Measurements from ENCODE around the gene KCTD21.

Gene KCTD21

GRCh38 chr11:78171951-78172350 is 16.5 kb downstream of the KCTD21 start:
- no peak for DNase-seq

DNA sequence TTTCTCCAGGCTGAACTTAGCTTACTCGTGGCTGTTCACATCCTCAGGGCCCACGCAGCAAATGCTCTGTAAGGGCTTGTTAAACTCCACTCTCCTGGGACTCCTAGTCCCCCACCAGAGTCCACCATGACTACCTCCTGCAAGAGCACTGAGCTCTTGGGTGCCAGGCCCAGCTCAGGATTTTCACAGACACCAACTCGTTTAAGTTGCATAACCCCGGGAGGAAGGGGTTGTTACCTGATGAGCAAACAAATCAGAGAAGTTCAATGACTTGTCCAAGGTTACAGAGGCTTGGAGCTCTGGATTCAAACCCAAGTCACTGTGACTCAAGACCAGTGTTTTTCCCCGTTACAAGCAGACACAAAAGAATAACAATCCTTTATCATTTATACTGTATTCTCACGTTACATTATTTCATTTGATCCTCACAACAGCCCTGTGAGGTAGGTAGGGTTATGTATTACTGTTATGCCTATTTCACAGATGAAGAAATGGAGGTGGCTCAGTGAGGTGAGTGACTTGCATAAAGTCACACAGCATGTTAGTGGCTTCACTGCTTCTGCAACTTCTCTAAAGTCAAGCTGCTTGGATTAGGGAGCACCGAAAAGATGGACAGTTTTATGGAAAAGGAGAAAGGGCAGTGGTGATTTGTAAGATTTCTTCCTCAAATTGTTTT is 17.4 kb downstream of the KCTD21 start:
- no peak for DNase-seq

DNA sequence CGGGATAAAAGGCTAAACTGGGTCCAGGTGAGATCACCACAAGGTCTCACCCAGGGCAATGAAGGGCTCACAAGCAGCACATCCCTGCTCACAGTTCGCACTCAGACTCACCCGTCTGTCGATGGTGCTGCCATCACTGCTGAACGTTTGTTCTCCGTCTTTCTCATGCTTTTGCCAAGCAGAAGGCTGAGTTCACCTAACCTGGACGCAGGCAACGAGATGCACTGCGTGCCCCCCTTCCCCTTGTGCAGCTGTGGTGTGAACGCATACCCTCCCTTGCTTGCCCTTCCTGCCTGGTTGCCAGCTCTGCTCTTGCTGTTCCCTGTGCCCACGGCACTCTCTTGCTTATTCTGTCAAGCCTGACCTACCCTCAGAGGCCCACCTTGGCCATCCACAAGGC is 18.0 kb downstream of the KCTD21 start:
- DNase-seq, result no peak

DNA sequence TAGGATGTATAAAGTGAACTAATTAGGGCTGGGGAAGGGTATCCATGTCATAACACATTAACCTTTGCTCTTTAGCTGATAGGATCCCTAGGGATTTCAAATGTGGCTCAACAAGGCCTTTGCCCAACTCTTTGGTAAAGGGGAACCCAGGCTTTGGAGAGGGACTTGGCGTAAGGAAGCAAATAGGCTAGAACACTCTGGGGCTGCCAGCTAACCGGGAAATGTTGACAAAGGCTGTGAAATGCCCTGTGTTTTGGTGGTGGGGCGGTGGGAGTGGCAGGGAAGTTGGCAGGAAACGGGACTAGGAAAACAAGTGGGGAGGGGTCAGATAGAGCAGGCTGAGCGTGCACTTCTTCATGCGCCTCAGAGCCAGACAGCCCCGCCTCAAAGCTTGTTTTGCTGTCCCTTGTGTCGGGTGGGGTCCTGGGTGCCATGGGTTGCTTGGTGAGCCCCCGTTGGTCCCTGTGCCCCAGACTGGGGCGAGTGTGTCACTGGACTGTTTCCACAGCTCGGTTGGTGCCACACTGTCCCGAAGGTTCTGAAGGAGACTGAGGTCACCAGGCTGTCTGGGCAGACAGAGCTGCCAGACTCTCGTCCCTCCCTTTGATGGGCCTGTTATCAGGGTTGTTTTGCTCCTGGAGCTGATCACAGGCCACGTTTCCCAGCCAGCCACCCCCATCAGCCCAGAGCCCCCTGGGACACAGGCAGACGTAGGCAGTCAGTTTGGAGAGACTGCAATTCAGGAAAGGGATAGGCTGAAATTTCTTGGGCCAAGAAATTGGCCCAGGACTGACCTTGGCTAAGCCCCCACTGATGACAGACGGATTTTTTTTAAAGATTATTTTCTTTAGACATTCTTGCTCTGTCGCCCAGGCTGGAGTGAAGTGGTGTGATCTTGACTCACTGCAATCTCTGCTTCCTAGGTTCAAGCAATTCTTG is 19.6 kb downstream of the KCTD21 start:
- DNase-seq, result no peak

- DNase-seq, result no peak
Measured at GRCh38 chr11:78166855-78167469, 21.5 kb downstream of the KCTD21 start.

DNA sequence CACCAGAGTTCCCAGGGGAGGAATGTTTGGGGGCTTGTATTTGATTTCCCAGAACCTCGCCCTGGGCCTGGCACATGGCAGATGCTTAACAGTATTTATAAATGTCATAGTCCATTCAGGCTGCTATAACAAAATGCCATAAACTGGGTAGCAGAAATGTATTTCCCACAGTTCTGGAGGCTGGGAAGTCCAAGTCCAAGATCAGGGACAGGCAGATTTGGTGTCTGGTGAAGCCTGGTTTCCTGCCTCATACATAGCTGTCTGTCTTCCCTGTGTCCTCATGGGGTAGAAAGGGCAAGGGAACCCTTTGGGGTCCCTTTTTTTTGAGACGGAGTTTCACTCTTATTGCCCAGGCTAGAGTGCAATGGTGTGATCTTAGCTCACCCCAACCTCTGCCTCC is 24.0 kb downstream of the KCTD21 start:
- no peak for DNase-seq

GRCh38 chr11:78163828-78164227 is 24.6 kb downstream of the KCTD21 start:
- no peak for DNase-seq

GRCh38 chr11:78161962-78162371 is 26.5 kb downstream of the KCTD21 start:
- no peak for DNase-seq

- DNase-seq, result no peak
Measured at GRCh38 chr11:78161346-78161745, 27.1 kb downstream of the KCTD21 start.

DNA sequence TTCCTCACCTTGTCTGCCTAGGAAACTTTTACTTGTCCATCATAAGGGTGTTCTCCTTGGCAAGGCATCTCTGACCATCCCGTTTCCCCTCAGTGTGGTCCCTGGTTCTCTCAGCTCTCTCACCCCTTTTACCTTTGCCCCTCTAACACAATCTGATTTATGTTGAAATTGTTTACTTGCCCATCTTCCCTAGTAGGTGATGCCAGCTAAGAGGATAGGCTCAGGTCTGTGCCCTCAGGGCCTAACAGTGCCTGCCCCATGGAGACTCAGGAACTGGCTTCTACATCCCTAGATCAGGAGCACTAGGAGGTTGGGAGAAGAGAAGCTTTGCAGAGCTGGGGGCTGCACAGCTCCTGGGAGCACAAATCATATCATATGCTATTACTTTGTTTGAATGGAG is 27.9 kb downstream of the KCTD21 start:
- DNase-seq, result no peak

GRCh38 chr11:78158987-78159652 is 29.3 kb downstream of the KCTD21 start:
- no peak for DNase-seq

DNA sequence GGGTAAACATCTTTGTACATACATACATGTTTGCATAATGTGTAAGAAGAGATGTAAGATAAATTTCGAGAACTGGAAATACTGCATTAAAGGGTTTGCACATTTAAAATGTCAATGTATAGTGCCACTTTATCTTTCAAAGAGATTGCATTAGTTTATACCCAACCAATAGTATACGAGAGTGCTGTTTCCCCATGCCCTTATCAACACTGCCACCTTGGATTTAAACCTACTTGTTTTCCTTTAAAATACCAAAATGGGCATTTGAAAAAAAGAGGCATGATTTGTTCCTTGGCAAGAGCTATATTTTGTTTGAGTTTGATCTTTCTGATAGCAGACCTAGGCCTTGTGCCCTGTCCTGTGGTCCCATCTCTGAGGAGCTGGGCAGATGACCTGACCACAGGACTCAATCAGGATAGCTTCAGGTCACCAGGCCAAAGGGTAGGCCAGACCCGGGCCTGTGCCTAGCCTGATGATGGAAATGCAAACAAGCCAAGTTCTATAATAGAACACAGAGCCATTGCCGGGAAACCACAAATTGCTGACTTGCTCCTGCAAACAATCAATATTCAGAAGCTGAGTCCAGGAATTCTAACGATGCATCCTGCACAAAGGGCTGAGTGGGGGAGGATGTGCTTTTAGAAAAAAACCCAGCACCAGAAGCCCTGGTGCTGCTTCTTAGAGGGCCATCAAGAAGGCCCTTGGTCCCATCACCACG is 32.1 kb downstream of the KCTD21 start:
- no peak for DNase-seq

GRCh38 chr11:78151804-78152203 is 36.6 kb downstream of the KCTD21 start:
- DNase-seq, result no peak

DNA sequence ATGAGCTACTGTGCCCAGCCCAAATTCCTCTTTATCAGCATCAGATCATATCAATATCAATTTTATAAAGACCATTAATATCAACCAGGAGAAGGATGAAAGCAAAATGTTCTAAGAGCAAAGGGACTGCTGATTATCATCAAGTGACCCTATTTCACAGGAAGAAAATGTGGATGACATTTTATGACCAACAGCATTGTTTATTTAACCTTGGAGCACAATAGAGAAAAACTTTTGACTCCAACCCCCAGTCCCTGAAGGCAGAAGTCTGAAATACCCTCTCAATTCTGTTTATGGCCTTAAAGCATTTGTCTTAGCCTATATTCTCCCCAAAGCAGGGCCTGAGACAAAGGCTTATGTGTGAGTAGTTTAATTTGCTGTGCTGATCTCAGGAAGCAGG is 37.7 kb downstream of the KCTD21 start:
- no peak for DNase-seq

DNA sequence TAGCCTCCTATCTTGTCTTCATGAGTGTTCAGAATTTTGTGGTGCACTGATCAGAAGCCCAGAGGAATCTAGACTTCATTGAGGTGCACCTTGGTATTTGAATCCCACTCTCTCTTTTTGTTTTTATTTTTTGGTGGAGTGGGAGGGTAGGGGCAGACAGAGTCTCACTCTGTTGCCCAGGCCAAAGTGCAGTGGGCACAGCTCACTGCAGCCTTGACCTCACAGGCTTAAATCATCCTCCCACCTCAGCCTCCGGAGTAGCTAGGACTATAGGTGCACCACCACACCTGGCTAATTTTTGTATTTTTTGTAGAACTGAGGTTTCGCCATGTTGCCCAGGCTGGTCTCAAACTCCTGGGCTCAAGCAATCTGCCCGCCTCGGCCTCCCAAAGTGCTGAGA is 38.1 kb downstream of the KCTD21 start:
- no peak for DNase-seq

DNA sequence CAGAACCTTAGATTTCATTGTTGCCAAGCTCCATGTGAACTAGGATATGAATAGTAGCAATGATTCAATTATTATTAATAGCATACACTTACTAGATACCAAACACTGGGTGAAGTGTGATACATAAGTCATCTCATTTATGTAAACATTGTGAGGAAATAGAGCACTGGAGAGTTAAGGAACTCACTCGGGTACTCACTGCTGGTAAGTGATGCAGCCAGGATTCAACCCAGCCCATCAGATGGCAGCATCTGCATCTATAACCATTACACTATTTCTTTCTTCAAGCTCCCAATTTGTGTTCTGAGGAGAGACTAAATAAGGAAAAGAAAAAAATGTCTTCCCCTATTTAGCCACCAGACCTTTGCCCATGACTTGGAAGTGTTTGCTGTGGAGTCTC is 38.8 kb downstream of the KCTD21 start:
- DNase-seq, result no peak

GRCh38 chr11:78147807-78148206 is 40.6 kb downstream of the KCTD21 start:
- no peak for DNase-seq

DNA sequence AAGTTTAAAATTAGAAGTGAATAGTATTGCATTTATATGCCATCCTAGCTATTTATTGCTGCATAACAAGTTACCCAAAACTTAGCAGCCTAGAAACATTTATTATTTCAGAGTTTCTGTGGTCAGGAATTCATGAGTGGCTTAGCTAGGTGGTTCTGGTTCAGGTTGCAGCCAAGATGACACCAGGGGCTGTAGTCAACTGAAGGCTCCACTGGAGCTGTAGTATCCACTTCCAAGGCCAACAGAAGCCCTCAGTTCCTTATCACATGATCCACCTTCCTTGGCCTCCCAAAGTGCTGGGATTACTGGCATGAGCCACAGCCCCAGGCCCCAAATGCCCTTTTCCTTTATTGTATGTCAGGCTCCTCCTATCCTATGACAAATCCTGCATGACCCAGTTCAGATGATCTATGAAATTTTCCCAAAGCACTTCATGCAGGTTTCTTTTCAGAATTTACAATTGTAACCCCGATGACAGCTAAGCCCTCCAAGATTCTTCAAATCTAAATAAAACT is 42.9 kb downstream of the KCTD21 start:
- DNase-seq, result no peak

DNA sequence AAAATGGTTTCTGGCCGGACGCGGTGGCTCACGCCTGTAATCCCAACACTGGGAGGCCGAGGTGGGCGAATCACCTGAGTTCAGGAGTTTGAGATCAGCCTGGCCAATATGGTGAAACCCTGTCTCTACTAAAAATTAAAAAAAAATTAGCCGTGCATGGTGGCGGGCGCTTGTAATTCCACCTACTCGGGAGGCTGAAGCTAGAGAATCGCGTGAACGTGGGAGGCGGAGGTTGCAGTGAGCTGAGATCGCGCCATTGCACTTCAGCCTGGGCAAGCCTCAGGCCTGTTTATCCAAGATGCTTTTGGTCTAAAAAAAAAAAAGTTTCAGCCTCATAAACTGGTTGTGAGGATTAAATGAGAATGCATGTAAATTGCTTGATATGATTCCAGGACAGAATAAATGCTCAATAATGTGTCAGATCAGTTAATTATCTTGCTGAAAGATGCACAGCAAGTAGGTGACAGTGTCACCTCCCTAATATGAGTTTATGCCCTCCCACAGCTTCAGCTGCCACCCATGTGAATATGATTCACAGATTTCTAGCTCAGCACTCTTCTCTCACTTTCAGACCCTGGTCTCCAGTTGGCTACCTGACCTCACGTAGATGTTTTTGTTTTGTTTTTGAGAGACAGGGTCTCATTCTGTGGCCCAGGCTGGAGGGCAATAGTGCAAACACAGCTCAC is 47.9 kb downstream of the KCTD21 start:
- DNase-seq, result no peak

DNA sequence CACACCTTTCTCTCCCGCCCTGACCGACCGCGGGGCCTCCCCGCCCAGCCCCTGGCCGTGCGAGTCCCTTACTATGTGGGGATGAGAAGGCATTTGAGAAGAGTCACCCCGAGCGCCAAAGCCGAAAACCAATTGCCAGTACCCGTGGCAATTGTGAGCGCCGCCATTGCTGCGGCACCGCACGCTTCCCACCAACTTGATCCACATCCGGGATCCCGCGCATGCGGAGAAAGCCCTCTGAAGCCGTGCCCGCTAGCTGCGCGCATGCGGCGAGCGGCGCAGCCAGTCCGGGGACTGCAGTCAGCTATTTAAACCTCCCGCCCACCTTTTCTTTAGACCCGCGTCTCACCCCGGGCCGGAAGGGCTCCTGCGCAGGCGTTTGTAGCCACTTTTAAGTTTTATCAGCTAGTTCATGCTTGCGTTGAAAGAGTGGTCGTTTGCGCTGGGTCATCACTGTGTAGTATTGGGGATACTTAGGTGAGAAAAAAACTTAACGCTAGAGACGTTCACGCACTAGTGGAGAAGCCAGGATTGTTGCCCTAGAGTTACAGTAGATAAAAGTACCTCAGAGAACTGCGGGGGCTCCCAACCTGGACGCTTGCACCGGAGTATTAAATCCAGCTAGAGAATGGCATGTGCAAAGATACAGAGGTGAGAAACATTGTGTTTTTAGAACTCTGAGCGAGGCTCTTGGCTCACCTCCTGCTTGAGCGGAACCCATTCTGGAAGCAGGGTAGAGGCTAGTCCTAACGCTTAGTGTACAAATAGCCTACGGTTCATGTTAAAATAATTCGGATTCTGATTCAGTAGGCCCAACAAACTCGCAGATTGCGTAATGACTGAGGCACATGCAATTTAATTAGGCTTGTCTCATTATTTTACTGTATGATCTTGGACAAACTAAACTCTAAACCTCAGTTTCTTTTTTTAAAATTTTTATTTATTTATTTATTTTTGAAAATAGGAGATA is 48.7 kb downstream of the KCTD21 start, which contains the start of gene ALG8:
Gene ALG8 (minus strand): TSS at position 205 of the 970 bp plus-strand sequence. CDS start 38 bp downstream, at position 167.
- peak; percentile 92 to 97 (median 95) for DNase-seq
